GM23248 (cell line): ENCODE results near the gene SETBP1. TPM values are rescaled to one million over a fixed set of nuclear protein-coding genes. Genes with fewer than 3 reads are reported as not detected.

Source experiments
- DNase-seq: peaks from one replicate; pipeline ENCODE4 v3.0.0-alpha.2; 2015
- H2AFZ ChIP-seq: fragments of 200-600 bp; sonication (generic); 2 replicates; pipeline ENCODE4 v1.6.1; 2016; ENCODE audit warnings: antibody characterized with exemption
- H3F3A ChIP-seq: fragments of 200-600 bp; sonication (generic); 2 replicates; pipeline ENCODE4 v1.6.1; 2016; ENCODE audit warnings: mild to moderate bottlenecking, antibody characterized with exemption, mixed run types; ENCODE audit not compliant: insufficient read depth
- H3K27ac ChIP-seq: fragments of 200-600 bp; sonication (generic); 2 replicates; pipeline ENCODE4 v1.5.1; 2016; ENCODE audit warnings: mild to moderate bottlenecking
- H3K27me3 ChIP-seq: fragments of 200-600 bp; sonication (generic); replicated peaks from 2 replicates; pipeline ENCODE4 v1.6.1; 2016; ENCODE audit warnings: mild to moderate bottlenecking; ENCODE audit not compliant: insufficient read depth
- H3K36me3 ChIP-seq: fragments of 200-600 bp; sonication (generic); 2 replicates; pipeline ENCODE4 v1.6.1; 2016; ENCODE audit warnings: low read depth, mild to moderate bottlenecking
- H3K4me1 ChIP-seq: fragments of 200-600 bp; sonication (generic); 2 replicates; pipeline ENCODE4 v1.6.1; 2016; ENCODE audit warnings: mild to moderate bottlenecking; ENCODE audit not compliant: insufficient read depth
- H3K4me2 ChIP-seq: fragments of 200-600 bp; sonication (generic); one replicate; pipeline ENCODE4 v1.6.1; 2016; ENCODE audit warnings: mild to moderate bottlenecking; ENCODE audit not compliant: unreplicated experiment
- H3K4me3 ChIP-seq: fragments of 200-600 bp; sonication (generic); 2 replicates; pipeline ENCODE4 v1.5.1; 2016; ENCODE audit warnings: mild to moderate bottlenecking
- H3K79me2 ChIP-seq: fragments of 200-600 bp; sonication (generic); 2 replicates; pipeline ENCODE4 v1.6.1; 2016; ENCODE audit warnings: mild to moderate bottlenecking; ENCODE audit not compliant: insufficient read depth
- H3K9ac ChIP-seq: fragments of 200-600 bp; sonication (generic); 2 replicates; pipeline ENCODE4 v1.6.1; 2016; ENCODE audit warnings: mild to moderate bottlenecking
- H3K9me2 ChIP-seq: fragments of 200-600 bp; sonication (generic); 2 replicates; pipeline ENCODE4 v1.6.1; 2016; ENCODE audit warnings: mixed run types, mild to moderate bottlenecking, moderate library complexity; ENCODE audit not compliant: insufficient read depth
- H3K9me3 ChIP-seq: fragments of 200-600 bp; sonication (generic); one replicate; pipeline ENCODE4 v1.6.1; 2017; ENCODE audit warnings: low read depth
- H4K20me1 ChIP-seq: fragments of 200-600 bp; sonication (generic); 2 replicates; pipeline ENCODE4 v1.6.0; 2016; ENCODE audit not compliant: insufficient read depth
- EZH2 ChIP-seq: fragments of 200-600 bp; sonication (generic); IDR thresholded peaks from 2 replicates; pipeline ENCODE4 v1.6.1; 2018; ENCODE audit warnings: antibody characterized with exemption, mild to moderate bottlenecking; ENCODE audit not compliant: insufficient read depth, poor library complexity, severe bottlenecking
- EZH2phosphoT487 ChIP-seq: fragments of 200-600 bp; sonication (generic); IDR thresholded peaks from 2 replicates; pipeline ENCODE4 v1.6.1; 2018; ENCODE audit warnings: antibody characterized with exemption, moderate library complexity, mild to moderate bottlenecking, low read depth; ENCODE audit not compliant: insufficient read depth
- WGBS, 2 experiments: methylation state at CpG; one replicate each; pipeline ENCODE4 v1.1.6; 2015 to 2017; ENCODE audit warnings: low lambda C conversion rate in 2 of 2, low coverage in 1 of 2; ENCODE audit errors: missing lambda C conversion rate in 2 of 2; 5-methylcytosine and 5-hydroxymethylcytosine counted together
- in situ Hi-C: fragments of 300-500 bp; cut with MboI; formaldehyde crosslinking; loops from 2 replicates; pipeline ENCODE4 v1.15.0; 2020
- polyA plus RNA-seq: library from polyadenylated mRNA; unstranded; fragments of >200 nt; fragmentation: Nextera tagmentation; extraction: Ambion mirVana; gene quantifications from 2 replicates; pipeline ENCODE4 v1.2.1, GENCODE V29; 2016
- total RNA-seq: library from RNA; depleted of rRNA; stranded (reverse); fragments of >200 nt; shearing (Covaris generic); gene quantifications from 2 replicates; pipeline ENCODE4 v1.2.3, GENCODE V29; 2014

SETBP1 gene
- total and polyA plus RNA-seq, 2 experiments from 2014 or later, result 1.3 to 4.1 TPM

DNA sequence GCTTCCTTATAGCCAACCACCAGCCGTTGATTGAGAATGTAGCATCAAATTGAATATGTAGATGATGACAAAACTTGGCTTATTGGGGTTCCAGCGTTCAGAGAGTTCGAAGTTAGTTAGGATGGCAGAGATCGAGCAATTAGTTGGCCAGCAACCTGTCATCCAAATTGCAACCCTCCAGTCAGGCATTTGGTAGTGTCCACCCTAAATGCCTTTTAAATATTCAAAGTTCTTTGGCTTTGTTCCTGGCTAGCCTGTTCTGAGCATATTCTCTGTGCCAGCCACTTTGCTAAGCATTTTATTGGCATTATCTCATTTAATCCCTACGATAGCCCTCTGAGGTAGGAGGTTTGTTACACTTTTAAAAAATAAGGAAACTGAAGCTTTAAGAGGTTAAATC lies 342.8 kb downstream of the SETBP1 start:
- no peaks in the 10 kb centered on the region for H3K36me3 ChIP-seq
- H3K27ac ChIP-seq, result no peak overlapping the region
- DNase-seq, result no peak
- peaks cover 22% of the 10 kb centered on the region for H3K4me1 ChIP-seq
- H3K4me2 ChIP-seq, result peak overlapping the region; percentile 24
- H3K79me2 ChIP-seq, result no peaks in the 10 kb centered on the region
- H3F3A ChIP-seq, result 0 out of 2 replicates have a peak, but pooled peaks cover 7% of the 10 kb centered on the region
- H3K9me3 ChIP-seq, result no peaks in the 10 kb centered on the region
- WGBS, 2 experiments, result 30 to 36% methylated on average over 5 of the region's 5 CpGs
- H2AFZ ChIP-seq, result no peak overlapping the region
- no peaks in the 10 kb centered on the region for H3K9me2 ChIP-seq
- H3K9ac ChIP-seq, result no peak overlapping the region
- in situ Hi-C loops, result no loop called here
- H4K20me1 ChIP-seq, result no peaks in the 10 kb centered on the region
- H3K27me3 ChIP-seq, result no peaks in the 10 kb centered on the region
- TF ChIP-seq EZH2phosphoT487 (no peak), EZH2 (no peak)
- no peak overlapping the region for H3K4me3 ChIP-seq

DNA sequence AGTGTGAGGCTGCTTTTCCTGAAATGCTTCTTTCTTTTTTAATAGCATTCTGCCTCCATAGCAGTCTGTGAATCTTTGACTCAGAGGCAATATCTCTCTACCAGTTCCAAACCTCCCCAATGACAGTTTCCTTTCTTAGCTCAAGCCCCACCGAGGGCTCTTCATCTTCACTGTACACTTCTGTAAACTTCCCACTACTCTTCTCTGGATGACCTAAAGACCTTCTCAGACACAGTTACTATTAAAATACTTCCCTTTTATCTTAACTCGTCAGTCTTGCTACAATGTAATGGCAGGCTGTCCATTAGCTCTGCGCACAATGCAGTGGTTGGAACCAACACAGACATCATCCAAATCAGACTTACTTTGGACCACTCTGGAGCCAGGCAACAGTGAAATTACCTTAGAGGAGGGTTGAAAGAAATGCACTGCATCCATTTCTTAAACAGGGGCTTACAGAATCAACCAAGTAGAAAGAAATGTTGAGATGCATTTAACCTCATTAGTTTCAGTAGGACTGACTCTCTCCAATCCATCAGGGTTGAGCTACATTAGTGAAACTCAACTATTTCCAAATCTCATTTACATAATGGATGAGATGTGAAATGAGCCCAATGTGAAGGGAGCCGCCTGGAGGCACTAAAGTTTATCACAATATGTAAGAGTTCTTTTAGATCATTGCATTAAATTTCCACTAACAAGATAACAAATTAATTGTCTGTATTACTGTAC lies 343.8 kb downstream of the SETBP1 start:
- Histone ChIP-seq H4K20me1 (no peaks in the 10 kb centered on the region), H3K9me2 (no peaks in the 10 kb centered on the region), H3K9ac (no peak overlapping the region), H2AFZ (no peak overlapping the region), H3K27ac (no peak overlapping the region), H3K36me3 (no peaks in the 10 kb centered on the region), H3K9me3 (no peaks in the 10 kb centered on the region), H3K4me3 (no peak overlapping the region), H3K4me2 (no peak overlapping the region), H3K4me1 (peaks cover 17% of the 10 kb centered on the region), H3K27me3 (no peaks in the 10 kb centered on the region), H3F3A (0 out of 2 replicates have a peak, but pooled peaks cover 7% of the 10 kb centered on the region), H3K79me2 (no peaks in the 10 kb centered on the region)
- 97 to 99% methylated on average over 4 of the region's 4 CpGs for WGBS, 2 experiments
- no peak for DNase-seq
- TF ChIP-seq EZH2phosphoT487 (no peak), EZH2 (no peak)
- in situ Hi-C loops, result no loop called here

DNA sequence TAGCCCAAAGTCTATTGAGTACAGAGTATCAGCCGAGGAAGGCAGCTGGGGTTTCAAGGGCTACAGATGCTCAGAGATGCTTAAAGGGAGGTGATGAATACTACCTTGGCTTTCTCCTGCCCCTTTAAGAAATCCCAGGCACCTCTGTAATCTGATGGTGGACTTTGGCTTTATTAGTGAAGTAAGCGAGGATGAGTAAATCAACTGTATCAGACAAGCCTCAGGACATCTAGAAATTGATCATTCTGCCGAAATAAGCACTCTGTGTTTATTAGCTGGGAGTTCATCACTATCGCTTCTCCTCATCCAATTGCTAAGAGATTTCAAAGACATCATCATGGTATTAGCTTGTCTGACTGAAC lies 344.4 kb downstream of the SETBP1 start:
- H3K9me3 ChIP-seq, result no peaks in the 10 kb centered on the region
- no peak overlapping the region for H3K4me3 ChIP-seq
- TF ChIP-seq EZH2 (no peak), EZH2phosphoT487 (no peak)
- peaks cover 12% of the 10 kb centered on the region for H3K4me1 ChIP-seq
- in situ Hi-C loops, result no loop called here
- H3K9ac ChIP-seq, result no peak overlapping the region
- H3F3A ChIP-seq, result 0 out of 2 replicates have a peak, but pooled peaks cover 7% of the 10 kb centered on the region
- no peak overlapping the region for H3K27ac ChIP-seq
- H4K20me1 ChIP-seq, result no peaks in the 10 kb centered on the region
- H3K36me3 ChIP-seq, result no peaks in the 10 kb centered on the region
- no peak for DNase-seq
- H2AFZ ChIP-seq, result no peak overlapping the region
- H3K9me2 ChIP-seq, result no peaks in the 10 kb centered on the region
- 97 to 99% methylated on average over 4 of the region's 4 CpGs for WGBS, 2 experiments
- no peaks in the 10 kb centered on the region for H3K27me3 ChIP-seq
- no peak overlapping the region for H3K4me2 ChIP-seq
- H3K79me2 ChIP-seq, result no peaks in the 10 kb centered on the region

DNA sequence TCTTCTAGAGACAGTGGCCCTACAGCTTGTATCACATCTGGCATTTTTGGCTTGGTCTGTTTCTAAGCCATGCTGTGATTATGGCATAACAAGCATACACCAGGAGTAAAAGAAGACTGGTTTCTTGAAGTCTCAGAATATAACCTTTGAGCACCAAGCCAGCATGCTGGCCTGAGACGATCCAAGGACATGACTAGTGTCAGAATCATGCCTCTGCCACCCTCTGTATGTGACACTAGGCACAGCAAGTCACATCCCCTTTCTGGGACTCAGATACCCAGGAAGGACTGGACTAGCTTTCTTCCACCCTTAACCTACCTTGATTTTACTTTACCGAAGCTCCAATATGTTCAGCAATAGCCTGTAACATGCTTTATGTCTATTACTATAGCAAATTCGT lies 345.5 kb downstream of the SETBP1 start:
- Histone ChIP-seq H3K9me2 (no peaks in the 10 kb centered on the region), H2AFZ (no peak overlapping the region), H4K20me1 (no peaks in the 10 kb centered on the region), H3K36me3 (no peaks in the 10 kb centered on the region), H3K27ac (no peak overlapping the region), H3K79me2 (no peaks in the 10 kb centered on the region), H3K4me2 (no peak overlapping the region), H3K27me3 (no peaks in the 10 kb centered on the region), H3K4me1 (peaks cover 12% of the 10 kb centered on the region), H3K4me3 (no peak overlapping the region), H3K9ac (no peak overlapping the region), H3K9me3 (no peaks in the 10 kb centered on the region), H3F3A (0 out of 2 replicates have a peak, but pooled peaks cover 4% of the 10 kb centered on the region)
- DNase-seq, result no peak
- WGBS, 2 experiments, result 71 to 77% methylated on average over 3 of the region's 3 CpGs
- in situ Hi-C loops, result no loop called here
- TF ChIP-seq EZH2 (no peak), EZH2phosphoT487 (no peak)
